ENCODE data around the gene C6orf132. TPM values are rescaled to one million over a fixed set of nuclear protein-coding genes. Genes with fewer than 3 reads are reported as not detected.

C6orf132 gene
- total and polyA plus RNA-seq, 2 of the 8 experiments (the other 6 are each of a cell fraction or from before 2014, with no cell fraction given) = 31.5 to 64.0 TPM

DNA sequence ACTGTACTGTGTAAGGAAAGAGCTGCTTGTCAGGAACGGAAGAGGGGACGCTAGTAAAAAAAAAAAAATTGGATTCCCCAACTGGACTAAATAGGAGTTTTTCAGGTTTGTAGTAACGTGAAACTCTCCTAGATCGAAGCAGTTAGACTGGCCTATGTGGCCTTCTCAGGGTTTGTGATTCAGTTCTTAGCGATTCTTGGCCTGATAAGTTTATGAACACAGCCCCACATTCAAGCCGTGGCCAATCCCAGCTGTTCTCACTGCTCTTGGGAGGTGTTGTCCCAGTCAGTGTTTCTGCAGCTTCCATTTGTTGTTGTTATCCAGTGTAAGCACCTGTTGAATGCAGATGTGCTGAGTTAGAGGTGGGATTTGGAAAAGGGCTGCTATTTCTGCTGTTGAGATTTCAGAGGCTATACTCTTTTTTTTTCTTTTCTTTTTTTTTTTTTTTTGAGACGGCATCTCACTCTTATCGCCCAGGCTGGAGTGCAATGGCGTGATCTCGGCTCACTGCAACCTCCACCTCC, 62.4 kb downstream of the C6orf132 start:
- no peaks in the 10 kb centered on the region for H3K79me2 ChIP-seq (ENCODE audit: control insufficient read depth in 1 of 2, insufficient read depth in 2 of 2, low read length in 2 of 2)
- no peak overlapping the region for H4K5ac ChIP-seq (ENCODE audit: insufficient read length, low read depth, low read length)
- H3K14ac ChIP-seq (ENCODE audit: insufficient read length) = no peak overlapping the region
- H3K4ac ChIP-seq (replicated peaks; ENCODE audit: insufficient read length, low read depth, low read length) = no peak overlapping the region
- no peak overlapping the region for H2AFZ ChIP-seq (ENCODE audit: low read length)
- DNase-seq (ENCODE audit: low read depth in 1 of 2, low spot score in 2 of 2) (no peak), FAIRE-seq (no peak)
- no peaks in the 10 kb centered on the region for H3K79me1 ChIP-seq (ENCODE audit: low read depth, low read length)
- no peak overlapping the region for H3K23ac ChIP-seq (ENCODE audit: insufficient read length)
- no peak overlapping the region for H3K4me2 ChIP-seq (ENCODE audit: insufficient read depth in 1 of 2, low read depth in 2 of 2, low read length in 2 of 2)
- no peak overlapping the region for H2BK12ac ChIP-seq (ENCODE audit: low read depth, low read length)
- no peak overlapping the region for H4K8ac ChIP-seq (ENCODE audit: extremely low read depth, insufficient read depth, low read length)
- H2BK120ac ChIP-seq (replicated peaks; ENCODE audit: low read depth, low read length) = no peak overlapping the region
- H3K36me3 ChIP-seq (ENCODE audit: control insufficient read depth in 2 of 4, insufficient read depth in 4 of 4, low read length in 3 of 4) = peaks cover 3 to 21% (median 13%) of the 10 kb centered on the region in 4 experiments; a peak in 7 of 8 replicates
- 95% methylated on average over 8 of the region's 10 CpGs; no CpG with 5 or more reads in 1 of the 2 experiments for WGBS, 2 experiments (ENCODE audit: extremely low coverage in 1 of 2, insufficient coverage in 1 of 2, insufficient read length in 1 of 2, insufficient replicate concordance in 2 of 2, low coverage in 1 of 2, low lambda C conversion rate in 2 of 2, missing lambda C conversion rate in 1 of 2)
- no peak overlapping the region for H2AK5ac ChIP-seq (ENCODE audit: low read depth, low read length)
- H4K20me1 ChIP-seq (replicated peaks in 1 of 2; ENCODE audit: control insufficient read depth in 1 of 2, insufficient read depth in 2 of 2, low read length in 2 of 2) = peaks cover 0 to 4% of the 10 kb centered on the region in 2 experiments
- no peaks in the 10 kb centered on the region for H3K9me3 ChIP-seq (ENCODE audit: insufficient read depth in 2 of 2, low read depth in 1 of 2, low read length in 1 of 2)
- no peaks in the 10 kb centered on the region for H3K23me2 ChIP-seq (ENCODE audit: low read depth, low read length)
- no peak overlapping the region for H3K27ac ChIP-seq (ENCODE audit: low read depth, low read length)
- H3K4me3 ChIP-seq (ENCODE audit: extremely low read depth in 1 of 4, insufficient read depth in 2 of 4, low read depth in 3 of 4, low read length in 4 of 4) = no peak overlapping the region
- POLR2A ChIA-PET (ENCODE audit: partially characterized antibody) = interaction anchor here (1.0 to 2.3 kb wide), 3 partner anchors 11 to 60 kb away, joined by 3 to 7 read pairs (median 6); partner anchors contain the start of gene TAF8
- H3K27me3 ChIP-seq (replicated peaks in 1 of 4; ENCODE audit: control insufficient read depth in 3 of 4, extremely low read depth in 1 of 4, insufficient read depth in 3 of 4, low read length in 3 of 4) = no peaks in the 10 kb centered on the region
- no peak overlapping the region for H2BK5ac ChIP-seq (ENCODE audit: low read depth, low read length)
- H3K4me1 ChIP-seq (replicated peaks in 1 of 4; ENCODE audit: control insufficient read depth in 3 of 4, insufficient read depth in 4 of 4, low read length in 3 of 4) = no peaks in the 10 kb centered on the region
- H2BK20ac ChIP-seq (ENCODE audit: low read length) = no peak overlapping the region
- CTCF ChIA-PET (ENCODE audit: partially characterized antibody) = interaction anchor here (1.1 to 18.4 kb wide), 6 partner anchors 11 to 135 kb away, joined by 3 to 313 read pairs (median 12); no protein-coding TSS in a partner anchor
- H3K9ac ChIP-seq (replicated peaks in 1 of 4; ENCODE audit: extremely low read depth in 1 of 4, low read depth in 3 of 4, low read length in 3 of 4) = no peak overlapping the region
- no peak overlapping the region for H3K18ac ChIP-seq (ENCODE audit: extremely low read depth, low read length)
- H4K91ac ChIP-seq (replicated peaks; ENCODE audit: insufficient read length, low read length) = no peak overlapping the region
- H3K56ac ChIP-seq (replicated peaks; ENCODE audit: insufficient read length, low read depth, low read length) = no peak overlapping the region
- H2BK15ac ChIP-seq (ENCODE audit: low read length) = no peak overlapping the region
- TF ChIP-seq TAF7 (optimal IDR thresholded peaks at IDR 0.05; ENCODE audit: borderline replicate concordance, low read depth, low read length) = no peak
- no peak for TF ChIP-seq SAP30 (IDR thresholded peaks at IDR 0.05; ENCODE audit: insufficient read depth, insufficient replicate concordance, low read length)
- no peak for TF ChIP-seq POLR2A (IDR thresholded peaks at IDR 0.05; ENCODE audit: control extremely low read depth in 1 of 2, low read depth in 2 of 2, low read length in 2 of 2)
- TF ChIP-seq RAD21 (IDR thresholded peaks at IDR 0.05 in 1 of 2, conservative IDR thresholded peaks at IDR 0.05 in 1 of 2; ENCODE audit: low read depth in 2 of 2, low read length in 2 of 2) = no peak
- TF ChIP-seq CBX8 (IDR thresholded peaks at IDR 0.05; ENCODE audit: borderline replicate concordance, low read depth, low read length) = no peak
- no peak for TF ChIP-seq MAFK (IDR thresholded peaks at IDR 0.05; ENCODE audit: low read depth, low read length)
- TF ChIP-seq, protein P1, sequence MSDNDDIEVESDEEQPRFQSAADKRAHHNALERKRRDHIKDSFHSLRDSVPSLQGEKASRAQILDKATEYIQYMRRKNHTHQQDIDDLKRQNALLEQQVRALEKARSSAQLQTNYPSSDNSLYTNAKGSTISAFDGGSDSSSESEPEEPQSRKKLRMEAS (IDR thresholded peaks at IDR 0.05) = no peak
- TF ChIP-seq, protein P2, sequence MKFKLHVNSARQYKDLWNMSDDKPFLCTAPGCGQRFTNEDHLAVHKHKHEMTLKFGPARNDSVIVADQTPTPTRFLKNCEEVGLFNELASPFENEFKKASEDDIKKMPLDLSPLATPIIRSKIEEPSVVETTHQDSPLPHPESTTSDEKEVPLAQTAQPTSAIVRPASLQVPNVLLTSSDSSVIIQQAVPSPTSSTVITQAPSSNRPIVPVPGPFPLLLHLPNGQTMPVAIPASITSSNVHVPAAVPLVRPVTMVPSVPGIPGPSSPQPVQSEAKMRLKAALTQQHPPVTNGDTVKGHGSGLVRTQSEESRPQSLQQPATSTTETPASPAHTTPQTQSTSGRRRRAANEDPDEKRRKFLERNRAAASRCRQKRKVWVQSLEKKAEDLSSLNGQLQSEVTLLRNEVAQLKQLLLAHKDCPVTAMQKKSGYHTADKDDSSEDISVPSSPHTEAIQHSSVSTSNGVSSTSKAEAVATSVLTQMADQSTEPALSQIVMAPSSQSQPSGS (IDR thresholded peaks at IDR 0.05; ENCODE audit: low read length) = no peak
- TF ChIP-seq SP1 (IDR thresholded peaks at IDR 0.05; ENCODE audit: low read depth, low read length) = no peak
- TF ChIP-seq, protein P3, sequence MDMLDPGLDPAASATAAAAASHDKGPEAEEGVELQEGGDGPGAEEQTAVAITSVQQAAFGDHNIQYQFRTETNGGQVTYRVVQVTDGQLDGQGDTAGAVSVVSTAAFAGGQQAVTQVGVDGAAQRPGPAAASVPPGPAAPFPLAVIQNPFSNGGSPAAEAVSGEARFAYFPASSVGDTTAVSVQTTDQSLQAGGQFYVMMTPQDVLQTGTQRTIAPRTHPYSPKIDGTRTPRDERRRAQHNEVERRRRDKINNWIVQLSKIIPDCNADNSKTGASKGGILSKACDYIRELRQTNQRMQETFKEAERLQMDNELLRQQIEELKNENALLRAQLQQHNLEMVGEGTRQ (IDR thresholded peaks at IDR 0.05; ENCODE audit: low read length) = no peak

Measured in H1 (cell line).